HG03342 (cell line): ENCODE results near the gene RASGEF1C.

ENCODE experiments used
- ATAC-seq: cut with Tn5 transposase; IDR thresholded peaks from one replicate; pipeline ENCODE4 v1.9.1; 2021; ENCODE audit warnings: mild to moderate bottlenecking, moderate library complexity; ENCODE audit not compliant: unreplicated experiment

The RASGEF1C gene

GRCh38 chr5:180086816-180087399 lies 122.1 kb downstream of the RASGEF1C start:
- ATAC-seq, result no peak

GRCh38 chr5:180085837-180086236 lies 123.2 kb downstream of the RASGEF1C start:
- ATAC-seq, result no peak

DNA sequence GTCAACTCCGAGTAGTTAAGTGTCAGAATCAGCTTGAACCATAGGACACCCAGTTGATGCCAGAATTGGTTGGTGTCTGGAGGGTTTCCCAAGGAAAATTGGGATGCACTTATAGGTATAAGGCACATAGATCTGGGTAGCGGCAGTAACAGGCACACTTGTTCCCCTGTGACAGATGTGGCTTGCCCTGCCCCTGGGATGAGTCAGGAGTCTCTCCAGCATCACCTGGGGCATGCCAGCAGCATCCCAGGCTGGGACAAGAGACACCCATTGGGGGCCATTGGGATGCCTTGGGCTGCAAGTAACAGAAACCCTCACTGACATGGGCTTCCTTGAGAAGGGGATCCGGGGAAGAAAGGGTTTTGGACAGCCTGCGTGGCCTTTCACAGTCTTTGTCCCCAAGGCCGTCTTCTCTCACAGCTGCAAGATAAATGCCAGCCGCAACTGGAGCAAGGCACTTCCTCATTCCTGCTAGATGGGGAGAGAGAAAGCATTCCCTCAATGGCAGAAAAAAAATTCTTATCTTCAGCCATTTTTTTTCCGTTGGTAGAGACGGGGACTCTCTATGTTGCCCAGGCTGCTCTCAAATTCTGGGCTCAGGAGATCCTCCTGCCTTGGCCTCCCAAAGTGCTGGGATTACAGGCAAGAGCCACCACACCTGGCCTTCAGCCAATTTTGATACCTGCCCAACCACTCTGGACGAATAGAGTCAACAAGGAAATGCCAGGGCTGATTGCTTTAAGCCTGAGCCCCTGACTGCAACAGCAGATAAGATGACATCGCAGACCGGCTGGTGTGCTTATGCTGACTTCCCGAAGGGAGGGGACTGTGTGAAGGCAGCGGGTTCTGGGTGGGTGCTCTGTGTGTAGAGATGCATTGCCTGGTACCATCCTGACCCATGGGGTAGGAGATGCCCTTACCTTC lies 124.1 kb downstream of the RASGEF1C start:
- ATAC-seq, result no peak

GRCh38 chr5:180083529-180084060 lies 125.4 kb downstream of the RASGEF1C start:
- no peak for ATAC-seq

- no peak for ATAC-seq
These were observed 126.2 kb downstream of the RASGEF1C start for GRCh38 chr5:180082633-180083420.

- ATAC-seq, result no peak
These were observed 127.5 kb downstream of the RASGEF1C start for GRCh38 chr5:180081481-180081880.

- ATAC-seq, result no peak
These were observed 128.3 kb downstream of the RASGEF1C start for GRCh38 chr5:180080486-180081280.

DNA sequence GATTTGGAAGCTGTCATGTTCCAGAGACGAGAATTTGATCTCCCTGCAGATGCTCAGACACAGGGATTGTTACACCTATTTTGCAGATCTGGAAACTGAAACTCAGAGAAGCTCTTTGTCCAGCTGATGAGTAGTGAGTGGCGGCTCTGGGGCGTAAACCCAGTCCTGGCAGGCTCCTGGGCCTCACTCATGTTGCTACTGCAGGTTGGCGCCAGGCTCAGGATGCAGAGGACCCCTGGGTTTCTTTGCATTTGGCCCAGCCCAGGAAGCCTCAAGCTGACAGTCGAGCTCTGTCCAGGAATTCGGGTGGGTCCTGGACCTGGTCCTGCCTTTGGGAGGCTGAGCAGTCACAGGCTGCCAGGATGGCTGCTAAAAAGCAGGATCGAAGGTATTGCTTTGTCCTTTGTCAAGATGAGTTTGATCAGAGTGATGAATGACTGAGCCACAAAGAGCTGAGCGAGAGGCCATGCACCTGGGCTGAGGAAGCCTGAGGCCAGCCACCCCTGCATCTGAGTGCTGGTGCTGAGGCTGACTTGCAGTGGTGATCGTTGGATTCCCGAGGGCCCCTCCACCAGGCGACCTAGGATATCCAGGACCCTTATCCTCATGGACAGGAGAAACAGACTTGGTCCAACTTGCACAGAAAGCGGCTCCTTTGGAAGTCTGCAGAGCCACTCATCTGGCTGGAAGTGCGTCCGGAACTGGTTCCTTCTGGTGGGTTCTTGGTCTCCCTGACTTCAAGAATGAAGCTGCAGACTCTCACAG lies 129.1 kb downstream of the RASGEF1C start:
- no peak for ATAC-seq

DNA sequence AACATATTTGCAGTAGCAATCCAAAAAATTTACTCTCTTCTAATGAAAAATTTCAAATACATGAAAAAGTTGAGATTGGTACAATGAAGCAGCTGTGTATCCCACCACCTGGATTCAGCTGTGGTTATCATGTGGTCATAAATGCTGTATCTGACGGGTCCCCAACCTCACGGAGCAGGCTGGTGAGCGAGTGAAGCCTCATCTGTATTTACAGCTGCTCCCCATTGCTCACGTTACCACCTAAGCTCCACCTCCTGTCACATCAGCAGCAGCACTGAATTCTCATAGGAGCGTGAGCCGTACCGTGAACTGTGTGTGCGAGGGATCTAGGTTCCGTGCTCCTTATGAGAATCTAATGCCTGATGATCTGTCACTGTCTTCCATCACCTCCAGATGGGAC lies 130.7 kb downstream of the RASGEF1C start:
- no peak for ATAC-seq

- ATAC-seq, result no peak
These were observed 131.3 kb downstream of the RASGEF1C start for GRCh38 chr5:180077594-180078284.

DNA sequence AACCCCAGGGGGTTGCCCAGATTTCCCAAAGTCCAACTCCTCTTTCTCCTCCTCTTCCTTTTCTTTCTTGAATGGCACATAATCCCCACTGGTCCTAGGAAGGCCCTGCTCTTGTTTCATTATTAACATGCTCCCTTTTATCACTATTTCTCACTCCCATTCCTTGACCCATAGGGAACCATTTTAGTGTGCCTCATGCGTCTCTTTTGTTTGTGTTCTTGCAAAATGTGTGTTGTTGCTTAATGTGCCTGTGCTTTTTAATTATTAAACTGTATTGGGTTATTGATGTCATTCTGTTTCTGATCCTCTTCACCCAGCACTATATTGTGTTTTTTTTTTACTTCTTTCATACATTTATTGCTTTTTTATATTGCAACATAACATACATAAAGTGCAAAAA lies 133.3 kb downstream of the RASGEF1C start:
- ATAC-seq, result no peak

DNA sequence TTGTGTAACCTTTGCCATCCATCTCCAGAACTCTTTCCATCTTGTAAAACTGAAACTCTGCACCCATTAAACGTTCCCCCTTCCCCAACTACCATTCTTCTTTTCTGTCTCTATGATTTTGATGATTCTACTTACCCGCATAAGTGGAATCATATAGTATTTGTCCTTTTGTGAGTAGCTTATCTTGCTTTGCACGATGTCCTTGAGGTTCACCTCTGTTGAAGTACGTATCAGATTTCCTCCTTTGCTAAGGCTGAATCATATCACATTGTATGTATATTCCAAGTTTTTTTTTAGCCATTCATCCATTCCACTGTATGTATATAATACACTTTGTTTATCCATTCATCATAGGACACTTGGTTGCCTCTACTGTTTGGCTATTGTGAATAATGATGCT lies 134.5 kb downstream of the RASGEF1C start:
- ATAC-seq, result no peak

- no peak for ATAC-seq
These were observed 136.5 kb downstream of the RASGEF1C start for GRCh38 chr5:180072556-180072955.

- no peak for ATAC-seq
These were observed 136.8 kb downstream of the RASGEF1C start for GRCh38 chr5:180072256-180072548.

DNA sequence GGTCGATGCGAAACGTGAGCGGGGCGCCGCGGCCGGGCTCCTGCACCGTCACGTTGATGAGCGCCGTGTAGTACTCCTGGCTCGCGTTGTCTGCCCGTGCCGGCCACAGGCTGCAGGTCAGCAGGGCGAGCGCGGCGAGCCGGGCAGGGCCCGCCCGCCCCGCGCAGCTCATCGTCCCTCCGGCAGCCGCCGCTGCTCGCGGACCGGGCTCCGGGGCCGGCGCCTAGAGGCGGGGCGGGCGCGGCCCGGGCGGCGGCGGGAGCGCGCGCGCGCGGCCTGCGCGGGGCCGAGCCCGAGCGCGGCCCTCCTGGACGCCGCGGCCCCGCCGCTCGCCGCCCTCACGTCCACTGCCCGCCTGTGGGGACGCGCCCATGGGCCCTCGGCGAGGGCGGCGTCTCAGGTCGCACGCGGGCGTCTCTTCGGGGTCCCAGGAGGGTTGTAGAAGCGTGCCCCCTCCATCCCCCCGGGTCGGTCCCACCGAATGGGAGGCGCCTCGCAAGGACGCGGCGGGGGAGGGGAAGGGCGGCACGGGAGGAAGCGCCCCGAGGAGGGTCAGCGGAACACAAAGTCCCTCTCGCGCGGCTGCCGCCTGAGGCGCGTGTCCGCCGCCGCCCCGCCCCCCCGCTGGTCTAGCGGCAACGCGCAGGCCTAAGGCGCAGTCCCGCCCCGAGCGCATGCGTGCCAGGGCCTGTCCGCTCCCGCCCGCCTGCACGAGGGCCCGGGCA lies 137.3 kb downstream of the RASGEF1C start, which contains the start of gene RNF130:
Gene RNF130 (minus strand): TSS at position 229 of the 725 bp plus-strand sequence. CDS start 57 bp downstream, at position 172.
- ATAC-seq, result no peak

- ATAC-seq, result no peak
These were observed 138.1 kb downstream of the RASGEF1C start for GRCh38 chr5:180070756-180071530.

DNA sequence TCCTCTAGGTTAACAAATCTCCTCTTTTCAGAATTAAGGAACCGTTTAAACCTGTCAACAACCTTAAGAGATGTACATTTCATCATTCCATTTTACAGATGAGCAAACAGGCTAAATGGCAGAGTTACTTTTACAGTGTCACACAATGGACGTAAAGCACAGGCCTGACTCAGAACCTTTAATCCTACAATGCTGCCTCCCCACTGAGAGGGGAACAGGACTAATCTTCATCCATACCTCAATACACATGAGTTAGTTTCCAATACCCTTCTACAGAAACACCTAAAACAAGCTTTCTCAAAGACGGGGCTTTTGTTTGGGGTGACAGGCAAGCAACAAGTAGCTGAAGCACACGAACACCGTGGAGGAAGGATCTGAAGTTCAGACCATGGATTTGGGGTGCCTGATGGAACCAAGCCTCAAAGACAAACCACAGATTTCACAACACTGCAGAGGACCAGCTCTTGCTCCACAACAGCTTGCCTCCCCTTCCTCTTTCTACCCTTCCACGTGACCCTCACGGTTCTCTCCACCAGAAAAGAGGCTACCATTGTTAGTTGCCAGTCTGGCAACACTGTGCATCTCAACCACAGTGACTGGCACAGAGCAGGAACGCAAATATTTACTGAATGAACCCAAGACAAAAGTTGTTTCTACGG lies 139.3 kb downstream of the RASGEF1C start:
- no peak for ATAC-seq
